Smooth muscle cell (in vitro differentiated cells): ENCODE data around the gene IFNA13. TPM values are rescaled to one million over a fixed set of nuclear protein-coding genes. Genes with fewer than 3 reads are reported as not detected.

ENCODE experiments used
- DNase-seq: peaks from one replicate; lab custom pipeline; 2025; ENCODE audit not compliant: unreplicated experiment; lab: John Stamatoyannopoulos, UW
- H2AFZ ChIP-seq: fragments of 200-600 bp; sonication (generic); 2 replicates; pipeline ENCODE4 v1.6.0; 2016; ENCODE audit warnings: antibody characterized with exemption, low read depth, mild to moderate bottlenecking
- H3F3A ChIP-seq: fragments of 200-600 bp; sonication (generic); 2 replicates; pipeline ENCODE4 v1.6.0; 2017; ENCODE audit warnings: antibody characterized with exemption, low read depth
- H3K27ac ChIP-seq: fragments of 200-600 bp; sonication (generic); 2 replicates; pipeline ENCODE4 v1.5.1; 2016; ENCODE audit warnings: low read depth, mild to moderate bottlenecking
- H3K27me3 ChIP-seq: fragments of 200-600 bp; sonication (generic); 2 replicates; pipeline ENCODE4 v1.6.1; 2016; ENCODE audit warnings: low read depth, mild to moderate bottlenecking
- H3K36me3 ChIP-seq: fragments of 200-600 bp; sonication (generic); 2 replicates; pipeline ENCODE4 v1.5.1; 2016; ENCODE audit warnings: low read depth
- H3K4me1 ChIP-seq: fragments of 200-600 bp; sonication (generic); 2 replicates; pipeline ENCODE4 v1.5.1; 2016; ENCODE audit warnings: low read depth
- H3K4me2 ChIP-seq: fragments of 200-600 bp; sonication (generic); 2 replicates; pipeline ENCODE4 v1.6.0; 2016; ENCODE audit warnings: mild to moderate bottlenecking
- H3K4me3 ChIP-seq: fragments of 200-600 bp; sonication (generic); 2 replicates; pipeline ENCODE4 v1.5.1; 2016; ENCODE audit warnings: mild to moderate bottlenecking
- H3K79me2 ChIP-seq: fragments of 200-600 bp; sonication (generic); 2 replicates; pipeline ENCODE4 v1.6.0; 2016; ENCODE audit warnings: low read depth, mild to moderate bottlenecking
- H3K9ac ChIP-seq: fragments of 200-600 bp; sonication (generic); 2 replicates; pipeline ENCODE4 v1.6.0; 2016; ENCODE audit warnings: low read depth
- H3K9me3 ChIP-seq: fragments of 200-600 bp; sonication (generic); replicated peaks from 2 replicates; pipeline ENCODE4 v1.5.1; 2016; ENCODE audit warnings: low read depth
- H4K20me1 ChIP-seq: fragments of 200-600 bp; sonication (generic); 2 replicates; pipeline ENCODE4 v1.6.0; 2016; ENCODE audit warnings: low read depth
- WGBS: methylation state at CpG from one replicate; pipeline ENCODE4 v1.1.7; 2016; ENCODE audit warnings: low lambda C conversion rate; 5-methylcytosine and 5-hydroxymethylcytosine counted together
- polyA plus RNA-seq: library from polyadenylated mRNA; unstranded; fragments of >200 nt; fragmentation: Nextera tagmentation; extraction: Ambion mirVana; gene quantifications from 2 replicates; pipeline ENCODE4 v1.2.1, GENCODE V29; 2016
- total RNA-seq: library from RNA; depleted of rRNA; stranded (reverse); fragments of >200 nt; gene quantifications from 2 replicates; pipeline ENCODE4 v1.2.3, GENCODE V29; 2014
- TF ChIP-seq, protein P1 (sequence below): fragments of 200-600 bp; sonication (generic); IDR thresholded peaks from 2 replicates; pipeline ENCODE4 v1.5.1; 2017; ENCODE audit warnings: borderline replicate concordance, mild to moderate bottlenecking, antibody characterized with exemption; ENCODE audit not compliant: insufficient read depth, poor library complexity, severe bottlenecking

Gene IFNA13
- total and polyA plus RNA-seq, 2 experiments from 2014 or later, result not detected

DNA sequence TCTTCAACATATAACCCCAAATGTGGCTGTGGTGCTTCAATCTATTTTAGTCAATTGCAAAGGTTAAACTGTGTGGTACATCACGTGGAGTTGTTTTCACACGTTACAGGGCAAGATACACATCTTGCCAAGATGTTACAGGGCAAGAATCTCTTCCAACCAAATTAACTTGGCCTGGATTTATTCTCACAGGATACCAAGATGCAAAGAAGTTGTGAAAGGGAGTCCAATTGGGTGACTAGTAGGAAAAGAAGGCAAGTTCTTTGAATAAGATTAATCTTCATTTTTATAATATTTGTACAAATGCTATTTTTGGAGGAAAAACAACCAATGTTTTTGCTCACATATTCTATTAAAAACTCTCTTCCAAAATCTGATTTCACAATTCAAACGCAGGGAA is 36.3 kb upstream of the IFNA13 start:
- H3K27me3 ChIP-seq, result peaks cover 15% of the 10 kb centered on the region
- no peaks in the 10 kb centered on the region for H3K9me3 ChIP-seq
- no peaks in the 10 kb centered on the region for H4K20me1 ChIP-seq
- H2AFZ ChIP-seq, result no peak overlapping the region
- H3K4me3 ChIP-seq, result no peak overlapping the region
- no peaks in the 10 kb centered on the region for H3K36me3 ChIP-seq
- DNase-seq, result no peak
- no peaks in the 10 kb centered on the region for H3F3A ChIP-seq
- no peaks in the 10 kb centered on the region for H3K4me1 ChIP-seq
- H3K79me2 ChIP-seq, result no peaks in the 10 kb centered on the region
- 87% methylated on average over 3 of the region's 3 CpGs for WGBS
- TF ChIP-seq, protein P1, sequence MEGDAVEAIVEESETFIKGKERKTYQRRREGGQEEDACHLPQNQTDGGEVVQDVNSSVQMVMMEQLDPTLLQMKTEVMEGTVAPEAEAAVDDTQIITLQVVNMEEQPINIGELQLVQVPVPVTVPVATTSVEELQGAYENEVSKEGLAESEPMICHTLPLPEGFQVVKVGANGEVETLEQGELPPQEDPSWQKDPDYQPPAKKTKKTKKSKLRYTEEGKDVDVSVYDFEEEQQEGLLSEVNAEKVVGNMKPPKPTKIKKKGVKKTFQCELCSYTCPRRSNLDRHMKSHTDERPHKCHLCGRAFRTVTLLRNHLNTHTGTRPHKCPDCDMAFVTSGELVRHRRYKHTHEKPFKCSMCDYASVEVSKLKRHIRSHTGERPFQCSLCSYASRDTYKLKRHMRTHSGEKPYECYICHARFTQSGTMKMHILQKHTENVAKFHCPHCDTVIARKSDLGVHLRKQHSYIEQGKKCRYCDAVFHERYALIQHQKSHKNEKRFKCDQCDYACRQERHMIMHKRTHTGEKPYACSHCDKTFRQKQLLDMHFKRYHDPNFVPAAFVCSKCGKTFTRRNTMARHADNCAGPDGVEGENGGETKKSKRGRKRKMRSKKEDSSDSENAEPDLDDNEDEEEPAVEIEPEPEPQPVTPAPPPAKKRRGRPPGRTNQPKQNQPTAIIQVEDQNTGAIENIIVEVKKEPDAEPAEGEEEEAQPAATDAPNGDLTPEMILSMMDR, result no peak
- H3K9ac ChIP-seq, result no peak overlapping the region
- no peak overlapping the region for H3K27ac ChIP-seq
- no peak overlapping the region for H3K4me2 ChIP-seq

DNA sequence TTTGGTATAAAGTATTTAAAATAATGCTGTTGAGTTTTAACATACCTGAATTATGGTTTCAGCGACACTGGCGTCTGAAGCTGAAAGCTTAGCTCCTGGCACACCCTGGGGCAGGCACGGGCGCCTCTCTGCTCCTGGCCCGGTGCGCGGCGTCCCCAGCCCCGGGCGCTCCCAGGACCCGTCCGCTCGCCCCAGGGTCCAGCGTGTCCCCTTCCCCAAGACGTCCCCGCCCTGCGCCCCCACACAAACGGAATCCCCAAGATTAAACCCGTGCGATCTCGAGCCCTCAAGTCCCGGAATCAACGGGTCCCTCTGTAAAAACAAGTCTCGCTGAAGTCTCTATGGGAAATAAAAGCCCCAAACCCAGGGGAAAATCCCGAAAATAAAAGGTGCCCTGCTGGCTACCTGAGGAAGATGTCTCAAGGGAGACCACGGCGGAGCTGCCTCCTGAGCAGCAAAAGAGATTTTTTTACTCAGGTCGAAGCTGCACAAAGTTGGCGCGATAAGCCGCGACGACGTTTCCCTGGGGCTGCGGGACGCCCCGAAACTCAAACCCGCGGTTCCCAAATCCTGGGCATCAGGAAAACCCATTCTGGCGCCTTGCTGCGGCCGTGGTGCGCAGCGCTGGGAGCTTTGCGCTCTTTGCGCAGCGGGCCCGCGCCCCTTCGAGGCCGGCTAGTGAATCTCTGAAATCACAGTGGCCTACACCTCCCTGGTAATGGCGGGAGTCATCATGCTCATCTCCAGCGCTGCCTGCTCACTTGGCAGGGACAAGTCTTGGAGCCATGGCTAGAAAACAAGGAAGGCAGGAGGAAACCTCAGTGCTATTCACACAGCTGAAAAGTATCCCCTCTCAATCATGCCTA is 34.8 kb upstream of the IFNA13 start:
- TF ChIP-seq, protein P1, result no peak
- WGBS, result 1% methylated on average over 46 of the region's 53 CpGs
- no peaks in the 10 kb centered on the region for H3K9me3 ChIP-seq
- peak overlapping the region; percentile 90 for H2AFZ ChIP-seq
- no peak overlapping the region for H3K27ac ChIP-seq
- peak overlapping the region; percentile 9 for H3K9ac ChIP-seq
- H3K79me2 ChIP-seq, result no peaks in the 10 kb centered on the region
- H3K4me3 ChIP-seq, result peak overlapping the region; percentile 56
- H3K4me1 ChIP-seq, result no peaks in the 10 kb centered on the region
- H3K36me3 ChIP-seq, result no peaks in the 10 kb centered on the region
- no peaks in the 10 kb centered on the region for H4K20me1 ChIP-seq
- H3K27me3 ChIP-seq, result peaks cover 15% of the 10 kb centered on the region
- no peaks in the 10 kb centered on the region for H3F3A ChIP-seq
- no peak for DNase-seq
- H3K4me2 ChIP-seq, result peak overlapping the region; percentile 93

DNA sequence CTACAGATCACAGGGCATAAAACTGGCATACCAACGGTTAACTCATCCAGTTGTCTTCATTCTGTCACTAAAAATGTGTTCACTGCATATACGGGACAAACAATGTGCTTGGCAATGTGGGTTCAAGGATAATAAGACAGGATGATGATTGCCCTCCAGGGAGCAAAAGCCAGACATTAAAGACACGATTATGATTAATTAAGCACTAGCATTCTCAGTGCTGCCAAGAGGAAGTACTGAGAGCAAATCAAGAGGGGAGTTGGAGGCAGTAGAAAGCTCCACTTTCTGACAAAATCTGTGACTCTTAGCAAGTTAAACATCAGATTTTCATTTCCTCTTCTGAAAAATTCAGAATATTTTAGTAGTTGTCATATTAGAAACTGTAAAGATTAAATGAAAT is 32.1 kb upstream of the IFNA13 start:
- Histone ChIP-seq H3K36me3 (no peaks in the 10 kb centered on the region), H3K4me2 (no peak overlapping the region), H3K4me1 (no peaks in the 10 kb centered on the region), H3K27ac (no peak overlapping the region), H3F3A (no peaks in the 10 kb centered on the region), H3K79me2 (no peaks in the 10 kb centered on the region), H3K27me3 (peaks cover 23% of the 10 kb centered on the region), H3K4me3 (no peak overlapping the region), H3K9me3 (no peaks in the 10 kb centered on the region), H2AFZ (no peak overlapping the region), H3K9ac (no peak overlapping the region), H4K20me1 (no peaks in the 10 kb centered on the region)
- DNase-seq, result no peak
- TF ChIP-seq, protein P1, result no peak
- 85% methylated on average over 3 of the region's 3 CpGs for WGBS

DNA sequence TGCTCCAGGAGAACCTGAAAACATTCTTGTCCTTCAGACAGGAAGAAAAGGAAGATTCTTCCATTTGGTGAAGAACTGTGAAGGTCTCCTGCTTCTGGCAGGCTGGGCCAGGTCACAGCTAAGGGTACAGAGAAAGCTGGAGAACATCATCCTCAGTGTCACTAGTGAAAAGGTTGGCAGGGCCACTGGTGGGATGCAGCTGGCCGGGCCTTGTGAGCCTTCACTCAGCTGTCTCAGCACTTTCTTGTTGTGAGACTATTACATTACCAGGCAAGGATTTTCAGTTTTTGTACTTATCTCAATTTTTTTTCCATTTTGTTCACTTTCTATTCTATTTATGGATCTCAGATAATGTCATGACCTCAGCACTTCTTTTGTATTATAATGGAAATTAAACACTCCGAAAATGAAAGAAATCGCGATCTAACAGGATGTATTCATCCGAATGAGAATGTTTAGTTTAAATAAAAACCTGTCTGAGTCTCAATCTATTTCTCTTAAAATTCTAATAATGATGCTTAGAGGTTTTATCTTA is 31.2 kb upstream of the IFNA13 start:
- H3K4me2 ChIP-seq, result no peak overlapping the region
- WGBS, result 91% methylated on average over 5 of the region's 5 CpGs
- no peak overlapping the region for H3K4me3 ChIP-seq
- no peaks in the 10 kb centered on the region for H3F3A ChIP-seq
- TF ChIP-seq, protein P1, result no peak
- H3K79me2 ChIP-seq, result no peaks in the 10 kb centered on the region
- H3K36me3 ChIP-seq, result no peaks in the 10 kb centered on the region
- H3K9ac ChIP-seq, result no peak overlapping the region
- H3K4me1 ChIP-seq, result no peaks in the 10 kb centered on the region
- DNase-seq, result no peak
- no peak overlapping the region for H2AFZ ChIP-seq
- H3K27me3 ChIP-seq, result peaks cover 25% of the 10 kb centered on the region
- H3K27ac ChIP-seq, result no peak overlapping the region
- no peaks in the 10 kb centered on the region for H3K9me3 ChIP-seq
- H4K20me1 ChIP-seq, result no peaks in the 10 kb centered on the region
